IMR-90 (cell line): Measurements from ENCODE around the gene CYB561D2. TPM values are rescaled to one million over a fixed set of nuclear protein-coding genes. Genes with fewer than 3 reads are reported as not detected.

Experiments used
- ATAC-seq: fragments of 200-7000 bp; cut with Tn5 transposase; 2 replicates; pipeline ENCODE4 v1.9.1; 2020; ENCODE audit warnings: low read depth, mild to moderate bottlenecking, moderate library complexity
- BruUV-seq: library from RNA; stranded (reverse); fragments of 400-500 nt; replicated peaks from 2 replicates; lab custom pipeline; 2021; lab: Mats Ljungman, UMichigan
- CTCF ChIA-PET: fragments of 300-600 bp; formaldehyde crosslinking; extraction: SDS; loops from one replicate; lab custom pipeline; 2021; ENCODE audit warnings: antibody characterized with exemption; lab: Yijun Ruan, JAX
- POLR2A ChIA-PET: fragments of 300-600 bp; sonication (Branson Sonifier 250); formaldehyde crosslinking; loops from one replicate; lab custom pipeline; 2022; ENCODE audit warnings: antibody characterized with exemption; ENCODE audit not compliant: unreplicated experiment; lab: Charles Lee
- DNase-seq: peaks from one replicate; pipeline ENCODE4 v3.0.0; 2013
- H2AFZ ChIP-seq: replicated peaks from 2 replicates; pipeline ENCODE3; 2013; ENCODE audit warnings: low read length, mild to moderate bottlenecking; ENCODE audit not compliant: poor library complexity
- H2AK5ac ChIP-seq: 2 replicates; pipeline ENCODE4 v1.6.1; 2013; ENCODE audit warnings: low read depth, low read length, inconsistent platforms
- H2AK9ac ChIP-seq: replicated peaks from 2 replicates; pipeline ENCODE3; 2013; ENCODE audit warnings: mild to moderate bottlenecking, low read depth, low read length, moderate library complexity; ENCODE audit not compliant: poor library complexity
- H2BK120ac ChIP-seq: 2 replicates; pipeline ENCODE4 v1.6.1; 2013; ENCODE audit warnings: low read depth, low read length, inconsistent platforms
- H2BK15ac ChIP-seq: 3 replicates; pipeline ENCODE4 v1.6.1; 2013; ENCODE audit warnings: low read depth, low read length, inconsistent platforms
- H2BK20ac ChIP-seq: 2 replicates; pipeline ENCODE4 v1.6.1; 2013; ENCODE audit warnings: low read depth, mild to moderate bottlenecking, inconsistent platforms, low read length, moderate library complexity
- H2BK5ac ChIP-seq: 2 replicates; pipeline ENCODE4 v1.6.1; 2013; ENCODE audit warnings: mild to moderate bottlenecking, low read depth, low read length, inconsistent platforms; ENCODE audit not compliant: poor library complexity, severe bottlenecking
- H3K14ac ChIP-seq: replicated peaks from 2 replicates; pipeline ENCODE4 v1.6.1; 2013; ENCODE audit warnings: low read depth, low read length, inconsistent platforms
- H3K18ac ChIP-seq: 2 replicates; pipeline ENCODE4 v1.6.1; 2013; ENCODE audit warnings: low read depth, low read length, control low read depth
- H3K23ac ChIP-seq: 2 replicates; pipeline ENCODE4 v1.6.1; 2013; ENCODE audit warnings: low read depth, low read length, inconsistent platforms
- H3K27ac ChIP-seq: 2 replicates; pipeline ENCODE4 v1.5.1; 2013; ENCODE audit warnings: mild to moderate bottlenecking, control low read depth, low read length; ENCODE audit not compliant: insufficient read depth
- H3K27me3 ChIP-seq: 2 replicates; pipeline ENCODE4 v1.6.1; 2013; ENCODE audit warnings: low read length; ENCODE audit not compliant: control insufficient read depth, insufficient read depth
- H3K36me3 ChIP-seq: 2 replicates; pipeline ENCODE4 v1.6.1; 2013; ENCODE audit warnings: low read length, mixed read lengths; ENCODE audit not compliant: control insufficient read depth, insufficient read depth
- H3K4ac ChIP-seq: 2 replicates; pipeline ENCODE4 v1.6.1; 2013; ENCODE audit warnings: low read depth, low read length, inconsistent platforms
- H3K4me1 ChIP-seq: 2 replicates; pipeline ENCODE4 v1.6.1; 2013; ENCODE audit warnings: low read length, mixed read lengths; ENCODE audit not compliant: control insufficient read depth, insufficient read depth
- H3K4me2 ChIP-seq: 2 replicates; pipeline ENCODE4 v1.6.1; 2013; ENCODE audit warnings: low read depth, mild to moderate bottlenecking, control low read depth, low read length, moderate library complexity
- H3K4me3 ChIP-seq: 2 replicates; pipeline ENCODE4 v1.5.1; 2013; ENCODE audit warnings: low read depth, mild to moderate bottlenecking, control low read depth, low read length, moderate library complexity; ENCODE audit not compliant: insufficient read depth
- H3K56ac ChIP-seq: 2 replicates; pipeline ENCODE4 v1.6.1; 2013; ENCODE audit warnings: low read length, inconsistent platforms; ENCODE audit not compliant: insufficient read depth; ENCODE audit errors: extremely low read depth
- H3K79me1 ChIP-seq, 2 experiments: 2 replicates each; pipeline ENCODE4 v1.6.1; 2013; ENCODE audit warnings: low read length in 2 of 2, inconsistent platforms in 1 of 2, low read depth in 1 of 2
- H3K9ac ChIP-seq: 2 replicates; pipeline ENCODE4 v1.6.1; 2013; ENCODE audit warnings: low read depth, low read length, control low read depth
- H3K9me1 ChIP-seq: 2 replicates; pipeline ENCODE4 v1.6.1; 2013; ENCODE audit warnings: low read length, inconsistent platforms; ENCODE audit not compliant: insufficient read depth
- H3K9me3 ChIP-seq: 2 replicates; pipeline ENCODE4 v1.6.1; 2013; ENCODE audit warnings: low read length; ENCODE audit not compliant: control insufficient read depth, insufficient read depth
- H4K20me1 ChIP-seq: 2 replicates; pipeline ENCODE4 v1.6.1; 2013; ENCODE audit warnings: low read length, inconsistent platforms; ENCODE audit not compliant: insufficient read depth
- H4K5ac ChIP-seq: 2 replicates; pipeline ENCODE4 v1.6.1; 2013; ENCODE audit warnings: mild to moderate bottlenecking, low read depth, low read length, control low read depth
- H4K8ac ChIP-seq, 2 experiments: 2 replicates each; pipeline ENCODE4 v1.6.1; 2013; ENCODE audit warnings: low read depth in 2 of 2, low read length in 2 of 2, control low read depth in 1 of 2, inconsistent platforms in 1 of 2
- H4K91ac ChIP-seq: 2 replicates; pipeline ENCODE4 v1.6.1; 2013; ENCODE audit warnings: low read depth, low read length, inconsistent platforms; ENCODE audit not compliant: insufficient read depth
- BHLHE40 ChIP-seq: fragments of 150-350 bp; IDR thresholded peaks from 2 replicates; pipeline ENCODE4 v1.6.1; 2016; ENCODE audit warnings: mild to moderate bottlenecking, low read depth, low read length
- CEBPB ChIP-seq: IDR thresholded peaks from 2 replicates; pipeline ENCODE4 v1.6.1; 2012; ENCODE audit warnings: low read depth, low read length, improper control_type of control experiment
- FOS ChIP-seq: fragments of 150-350 bp; IDR thresholded peaks from 2 replicates; pipeline ENCODE4 v1.6.1; 2016; ENCODE audit warnings: low read depth, low read length
- MXI1 ChIP-seq: IDR thresholded peaks from 2 replicates; pipeline ENCODE4 v1.6.1; 2012; ENCODE audit warnings: low read depth, mild to moderate bottlenecking, low read length, moderate library complexity, borderline replicate concordance
- SMC3 ChIP-seq: fragments of 150-350 bp; IDR thresholded peaks from 2 replicates; pipeline ENCODE4 v1.6.1; 2016; ENCODE audit warnings: low read depth, mild to moderate bottlenecking, antibody characterized with exemption, low read length, moderate library complexity
- WGBS, 2 experiments: methylation state at CpG; one replicate each; pipeline versions ENCODE4 v1.1.5 to v1.1.7; 2013; ENCODE audit warnings: missing lambda C conversion rate in 2 of 2; ENCODE audit not compliant: insufficient read length in 1 of 2; ENCODE audit errors: extremely low coverage in 2 of 2; 5-methylcytosine and 5-hydroxymethylcytosine counted together
- dilution Hi-C: fragments of 300-500 bp; cut with HindIII; formaldehyde crosslinking; loops from one replicate; pipeline ENCODE4 v1.14.3; 2018; ENCODE audit warnings: low sequenced_read_pairs; ENCODE audit not compliant: unreplicated experiment
- in situ Hi-C: fragments of 300-500 bp; cut with MboI; formaldehyde crosslinking; loops from 3 replicates; pipeline ENCODE4 v1.14.3; 2019; ENCODE audit warnings: low sequenced_read_pairs, inconsistent platforms, mixed read lengths
- intact Hi-C: fragments of 100-400 bp; cut with micrococcal nuclease; formaldehyde crosslinking; loops from 2 replicates; pipeline ENCODE4 v1.10.0; 2022
- polyA plus RNA-seq, 3 experiments: library from polyadenylated mRNA; depleted of rRNA; stranded (reverse); fragments of >200 nt; gene quantifications; 2 replicates each; pipeline ENCODE4 v1.2.3, GENCODE V29; 2012; ENCODE audit warnings: low replicate concordance in 1 of 3
- total RNA-seq: library from RNA; depleted of rRNA; stranded (reverse); fragments of >200 nt; gene quantifications from 2 replicates; pipeline ENCODE4 v1.2.3, GENCODE V29; 2012

Gene CYB561D2
- total and polyA plus RNA-seq, 2 of the 4 experiments (the other 2 are of a cell fraction): 29.2 to 31.7 TPM

DNA sequence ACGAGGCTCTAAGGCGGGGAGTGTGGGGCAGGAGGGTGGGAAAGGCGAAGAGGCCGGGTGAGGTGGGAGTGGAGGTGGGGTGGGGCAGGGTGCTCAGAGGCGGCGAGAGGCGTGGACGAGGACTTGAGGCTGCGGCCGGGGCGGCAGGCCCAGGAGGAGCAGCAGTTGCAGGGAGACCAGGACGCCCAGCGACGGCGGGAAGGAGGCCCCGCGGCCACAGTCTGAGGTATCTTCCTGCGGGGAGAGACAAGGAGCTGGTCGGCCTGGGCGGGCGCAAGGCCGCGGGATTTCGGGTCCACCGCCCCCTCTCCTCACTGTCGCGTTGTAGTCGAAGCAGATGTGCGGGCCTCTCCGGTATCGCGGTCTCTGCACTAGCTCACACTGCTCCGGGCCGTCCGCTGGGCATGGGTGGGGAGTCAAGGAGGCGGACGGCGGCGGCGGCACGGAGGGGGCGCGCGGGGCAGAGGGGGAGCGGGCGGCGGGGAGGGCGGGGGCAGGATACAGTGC is 14.0 kb downstream of the CYB561D2 start:
- peaks cover 3% of the 10 kb centered on the region; the same call in 1 of the 2 replicates for H3K4me1 ChIP-seq
- peak overlapping the region; percentile 74; the same call in 1 of the 2 replicates for H3K14ac ChIP-seq
- peak overlapping the region; percentile 60 for H3K9ac ChIP-seq
- peaks cover 29% of the 10 kb centered on the region for H3K27me3 ChIP-seq
- H3K9me1 ChIP-seq: peaks cover 10% of the 10 kb centered on the region; the same call in 1 of the 2 replicates
- peak overlapping the region; percentile 29 for H2AK9ac ChIP-seq
- H2AFZ ChIP-seq: peak overlapping the region; percentile 98
- ChIA-PET CTCF (no interaction called here), POLR2A (no interaction called here)
- dilution Hi-C loops (no loop called here), in situ Hi-C loops (no loop called here), intact Hi-C loops (no loop called here)
- H3K4me2 ChIP-seq: peak overlapping the region; percentile 84
- TF ChIP-seq FOS: no peak
- no peak for TF ChIP-seq MXI1
- no peak for TF ChIP-seq BHLHE40
- no peak for TF ChIP-seq SMC3
- TF ChIP-seq CEBPB: no peak
- H3K56ac ChIP-seq: no peak overlapping the region
- no peak overlapping the region; the same call in 1 of the 2 replicates for H3K23ac ChIP-seq
- no peak overlapping the region for H2BK20ac ChIP-seq
- H4K5ac ChIP-seq: no peak overlapping the region
- DNase-seq (no peak), ATAC-seq (peak; percentile 75)
- H3K27ac ChIP-seq: peak overlapping the region; percentile 1; the same call in 1 of the 2 replicates
- no peak overlapping the region for H3K18ac ChIP-seq
- H2BK15ac ChIP-seq: no peak overlapping the region
- no peaks in the 10 kb centered on the region for H3K9me3 ChIP-seq
- H3K4me3 ChIP-seq: peak overlapping the region; percentile 45
- H4K91ac ChIP-seq: no peak overlapping the region
- BruUV-seq: no TSS peak
- peak overlapping the region; percentile 42; the same call in 1 of the 2 replicates for H3K4ac ChIP-seq
- H4K20me1 ChIP-seq: no peaks in the 10 kb centered on the region
- H4K8ac ChIP-seq: peak overlapping the region; percentile 40 to 66; a peak in 2 of 4 replicates
- peaks cover 0 to 6% of the 10 kb centered on the region in 2 experiments; a peak in 1 of 4 replicates for H3K79me1 ChIP-seq
- no peaks in the 10 kb centered on the region for H3K36me3 ChIP-seq
- H2BK5ac ChIP-seq: no peak overlapping the region
- peak overlapping the region; percentile 15; the same call in 1 of the 2 replicates for H2AK5ac ChIP-seq
- H2BK120ac ChIP-seq: no peak overlapping the region
- WGBS, 2 experiments: 11% methylated on average over 21 of the region's 48 CpGs; no CpG with 5 or more reads in 1 of the 2 experiments
